ENCODE results near the gene PNPLA2.
A peak's percentile ranks its signal among the peaks of the same experiment; 100 is the strongest.

PNPLA2 gene

DNA sequence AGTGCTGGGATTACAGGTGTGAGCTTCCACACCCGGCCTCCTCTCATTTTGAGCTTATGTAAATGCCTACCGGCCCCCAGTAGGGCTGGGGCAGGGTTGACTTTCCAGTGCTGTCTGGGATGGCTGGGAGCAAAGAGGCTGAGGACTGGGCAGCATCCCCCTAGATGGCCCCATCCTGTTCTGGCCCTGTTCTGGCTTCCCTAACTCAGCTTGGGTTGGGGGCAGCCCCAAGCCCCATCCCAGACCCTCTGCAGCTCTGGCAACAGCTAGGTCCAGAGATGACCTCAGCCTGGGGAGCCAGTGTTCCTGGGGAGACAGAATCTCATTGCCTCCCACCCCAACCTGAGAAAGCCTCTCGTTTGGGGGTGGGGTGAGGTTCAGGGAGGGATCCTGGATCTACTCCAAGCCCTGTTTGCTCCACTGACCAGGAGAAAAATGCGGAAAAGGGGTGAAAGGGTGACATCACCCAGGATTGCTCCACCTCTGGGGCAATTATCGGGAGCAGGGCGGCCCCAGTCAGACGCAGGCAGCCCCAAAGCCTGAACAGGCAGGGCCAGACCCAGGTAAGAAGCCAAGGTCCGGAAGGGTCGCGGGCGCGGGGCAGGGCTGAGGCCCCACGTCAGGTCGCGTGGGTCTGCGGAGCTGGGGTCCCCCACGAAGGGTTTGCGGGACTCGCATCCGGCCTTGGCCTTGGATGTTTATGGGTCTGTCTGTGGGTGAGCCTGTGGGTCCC lies at the start of gene PNPLA2:
Gene PNPLA2 (plus strand): TSS at position 519 of the 733 bp plus-strand sequence. CDS start 805 bp downstream, outside the sequence.
- no peak for DNase-seq

GRCh38 chr11:769887-770641 lies 48.6 kb upstream of the PNPLA2 start:
- DNase-seq, result no peak

- DNase-seq, result no peak
Measured at GRCh38 chr11:770642-771616, 47.8 kb upstream of the PNPLA2 start.

DNA sequence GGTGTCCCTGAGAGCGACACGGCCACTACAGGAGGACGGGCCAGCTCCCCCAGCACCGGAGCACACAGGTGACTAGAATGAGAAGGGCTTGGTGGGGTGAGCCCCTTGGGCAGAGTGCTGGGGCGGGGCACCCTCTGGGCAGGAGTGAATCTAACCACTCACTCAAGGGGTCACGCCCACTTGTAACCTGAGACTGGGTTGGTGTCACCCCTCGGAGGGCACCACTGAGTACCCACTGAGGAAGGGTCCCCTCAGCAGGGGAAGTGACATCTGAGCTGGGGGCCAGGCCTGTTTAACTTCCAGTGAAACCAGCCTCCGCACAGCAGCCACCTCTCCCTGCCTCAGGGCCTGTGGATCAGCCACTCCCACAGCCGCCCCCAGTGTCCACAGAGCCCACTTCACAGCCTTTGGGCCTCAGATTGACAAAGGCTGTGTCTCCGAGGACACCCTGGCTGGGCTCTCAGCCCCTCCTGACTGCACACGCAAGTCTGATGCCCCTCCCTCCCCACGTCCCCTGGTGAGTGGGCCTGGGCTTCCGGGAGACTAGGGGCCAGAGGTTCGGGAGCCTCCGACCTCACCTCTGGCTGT lies 47.0 kb upstream of the PNPLA2 start:
- DNase-seq, result no peak

DNA sequence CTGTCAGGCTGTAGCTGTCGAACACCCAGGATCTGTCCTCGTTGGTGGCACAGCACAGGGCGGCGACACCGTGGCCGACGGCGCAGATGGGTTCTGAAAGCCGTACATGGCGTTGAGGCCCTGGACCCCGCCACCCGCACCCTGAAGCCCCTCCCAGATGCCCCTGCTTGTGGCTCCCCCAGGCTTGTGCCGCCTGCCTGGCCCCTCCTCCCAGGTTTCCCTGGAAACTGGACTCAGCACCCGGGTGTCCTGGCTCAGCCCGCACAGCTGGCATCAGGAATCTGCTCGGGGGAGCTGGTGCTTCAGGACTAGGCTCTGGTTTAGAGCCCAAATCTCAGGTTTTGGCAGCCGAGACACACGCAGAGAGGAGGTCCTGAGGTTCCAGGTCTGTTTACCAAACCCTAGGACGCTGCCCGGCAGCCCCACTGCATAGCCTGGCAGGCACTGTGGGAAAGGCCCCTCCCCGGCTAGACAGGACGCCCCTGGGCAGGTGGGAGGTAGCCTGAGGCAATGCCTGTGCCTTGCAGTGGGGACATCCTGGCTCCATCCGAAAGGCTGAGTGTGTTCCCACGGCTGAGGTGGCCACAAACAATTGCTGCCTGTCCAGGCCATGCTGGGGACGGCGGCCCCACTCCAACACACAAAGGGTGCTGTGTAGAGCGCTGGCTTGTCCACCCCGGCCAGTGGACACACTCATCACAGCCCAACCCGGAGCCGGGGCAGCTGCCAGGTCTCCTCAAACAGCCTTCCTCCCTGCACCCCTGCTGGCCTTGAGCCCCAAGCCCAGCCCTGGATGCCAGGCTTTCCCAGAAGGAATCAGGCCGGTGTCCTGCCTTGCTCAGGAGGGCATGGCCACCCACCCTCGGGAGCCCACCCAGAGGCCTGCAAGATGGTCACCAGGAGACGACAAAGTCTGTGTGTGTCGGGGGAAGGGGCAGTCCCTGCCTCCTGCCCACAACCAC lies 46.0 kb upstream of the PNPLA2 start:
- DNase-seq, result no peak

GRCh38 chr11:773425-773824 lies 45.3 kb upstream of the PNPLA2 start:
- no peak for DNase-seq

DNA sequence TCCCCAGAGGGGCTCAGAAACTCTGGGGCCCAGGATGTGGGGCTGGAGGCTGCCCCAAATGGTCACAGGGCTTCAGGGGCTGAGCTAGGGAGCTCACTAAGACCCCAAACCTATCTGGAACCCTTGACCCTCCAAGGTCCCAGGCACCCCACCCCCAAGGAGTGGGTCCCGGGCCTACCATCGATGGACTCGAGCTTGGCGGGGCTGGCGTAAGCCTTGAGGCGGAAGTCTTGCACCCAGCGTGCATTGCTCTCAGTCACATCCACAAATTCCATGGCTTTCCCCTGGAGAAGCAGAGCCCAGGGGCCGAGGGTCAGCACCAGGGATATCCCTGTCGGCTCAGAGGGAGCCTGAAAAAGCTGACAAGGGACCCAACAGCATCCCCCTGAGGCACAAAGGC lies 44.9 kb upstream of the PNPLA2 start:
- DNase-seq, result no peak

GRCh38 chr11:774873-775592 lies 43.7 kb upstream of the PNPLA2 start:
- DNase-seq, result no peak

DNA sequence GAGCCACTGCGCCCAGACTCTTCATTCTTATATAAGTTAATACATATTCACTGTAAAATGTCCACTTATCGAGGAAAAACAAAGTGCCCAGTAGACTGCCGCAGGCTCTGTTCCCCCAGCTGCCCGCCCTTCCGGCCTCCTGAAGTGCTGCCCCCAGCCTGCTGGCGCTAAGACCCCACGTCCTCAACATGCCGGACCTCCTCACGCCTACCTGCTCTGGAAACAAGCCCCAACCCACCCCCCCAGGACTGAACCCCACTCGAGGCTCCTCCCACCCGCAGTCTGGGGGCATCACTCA lies 42.5 kb upstream of the PNPLA2 start:
- DNase-seq, result no peak

- DNase-seq, result no peak
Measured at GRCh38 chr11:776561-777287, 42.0 kb upstream of the PNPLA2 start.

DNA sequence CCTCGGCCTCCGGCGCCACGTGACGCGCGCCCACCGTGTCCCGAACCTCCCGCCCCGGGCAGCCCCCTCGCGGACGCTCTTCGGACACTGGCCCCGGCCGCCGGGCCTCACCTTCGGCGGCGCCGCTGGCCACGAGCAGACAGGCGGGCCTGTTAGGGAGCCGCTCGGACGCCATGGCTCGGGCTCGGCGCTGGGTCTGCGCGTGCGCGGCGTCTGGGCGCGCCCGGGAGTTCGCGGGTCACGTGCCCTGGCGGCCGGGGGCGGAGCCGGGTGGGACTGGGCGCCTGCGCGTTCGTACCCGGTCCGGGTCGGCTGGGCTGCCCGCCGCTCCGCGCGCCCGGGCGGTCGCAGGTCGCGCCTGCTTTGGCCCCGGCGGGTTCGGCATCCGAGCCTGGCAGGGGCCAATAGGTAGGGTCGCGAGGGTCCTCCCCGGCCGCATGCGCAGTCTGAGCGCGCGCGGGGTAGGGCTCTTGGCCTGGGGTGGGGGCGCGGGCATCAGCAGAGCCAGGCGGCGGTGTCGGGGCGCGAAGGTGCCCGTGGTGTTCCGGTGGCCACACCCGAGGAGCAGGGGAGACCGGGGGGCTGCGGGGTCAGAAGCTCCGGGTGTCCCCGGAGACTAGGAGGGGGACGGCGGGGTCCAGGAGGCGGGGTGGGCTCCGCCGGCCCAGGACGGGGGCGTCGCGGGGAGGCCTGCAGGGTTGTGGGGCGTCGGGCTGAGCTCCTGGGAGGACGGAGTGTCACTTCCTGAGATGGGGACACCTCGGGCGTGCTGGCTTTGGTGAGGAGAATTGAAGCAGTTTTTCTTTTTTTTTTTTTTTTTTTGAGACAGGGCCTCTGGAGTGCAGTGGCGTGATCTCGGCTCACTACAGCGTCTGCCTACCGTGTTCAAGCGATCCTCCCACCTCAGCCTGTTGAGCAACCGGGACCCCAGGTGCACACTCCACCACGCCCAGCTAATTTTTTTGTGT lies 41.1 kb upstream of the PNPLA2 start, which contains the start of gene GATD1:
Gene GATD1 (minus strand): TSS at position 200 of the 968 bp plus-strand sequence. CDS start 25 bp downstream, at position 175.
- peak; percentile 96 for DNase-seq

- DNase-seq, result no peak
Measured at GRCh38 chr11:778976-779954, 39.4 kb upstream of the PNPLA2 start.

DNA sequence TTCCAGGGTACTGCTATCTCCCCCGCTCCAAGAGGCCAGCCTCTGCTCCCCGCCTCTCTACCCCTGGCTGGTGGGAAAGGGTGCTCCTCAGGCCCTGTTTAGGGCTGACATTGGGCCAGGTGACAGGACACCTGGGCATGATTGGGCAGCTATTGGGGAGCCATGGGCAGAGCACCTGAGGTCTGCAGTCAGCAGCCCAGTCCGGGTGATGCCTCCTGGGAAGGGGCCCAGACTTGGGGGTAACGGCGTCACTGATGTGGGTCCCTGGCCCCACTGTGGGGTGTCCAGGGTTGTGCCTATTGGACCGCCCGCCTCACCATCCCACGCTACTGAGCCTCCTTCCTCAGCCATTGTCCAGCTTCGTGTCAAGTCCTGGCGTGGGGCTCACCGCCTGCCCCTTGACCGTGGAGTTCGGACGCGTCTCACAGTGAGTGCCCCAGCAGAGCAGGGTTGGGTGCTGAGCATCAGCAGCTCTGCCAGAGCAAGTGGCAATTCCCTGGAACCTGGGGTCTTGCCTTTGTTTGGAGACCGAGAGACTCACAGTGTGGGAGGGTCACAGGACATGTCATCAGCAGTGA lies 38.7 kb upstream of the PNPLA2 start:
- DNase-seq, result no peak

DNA sequence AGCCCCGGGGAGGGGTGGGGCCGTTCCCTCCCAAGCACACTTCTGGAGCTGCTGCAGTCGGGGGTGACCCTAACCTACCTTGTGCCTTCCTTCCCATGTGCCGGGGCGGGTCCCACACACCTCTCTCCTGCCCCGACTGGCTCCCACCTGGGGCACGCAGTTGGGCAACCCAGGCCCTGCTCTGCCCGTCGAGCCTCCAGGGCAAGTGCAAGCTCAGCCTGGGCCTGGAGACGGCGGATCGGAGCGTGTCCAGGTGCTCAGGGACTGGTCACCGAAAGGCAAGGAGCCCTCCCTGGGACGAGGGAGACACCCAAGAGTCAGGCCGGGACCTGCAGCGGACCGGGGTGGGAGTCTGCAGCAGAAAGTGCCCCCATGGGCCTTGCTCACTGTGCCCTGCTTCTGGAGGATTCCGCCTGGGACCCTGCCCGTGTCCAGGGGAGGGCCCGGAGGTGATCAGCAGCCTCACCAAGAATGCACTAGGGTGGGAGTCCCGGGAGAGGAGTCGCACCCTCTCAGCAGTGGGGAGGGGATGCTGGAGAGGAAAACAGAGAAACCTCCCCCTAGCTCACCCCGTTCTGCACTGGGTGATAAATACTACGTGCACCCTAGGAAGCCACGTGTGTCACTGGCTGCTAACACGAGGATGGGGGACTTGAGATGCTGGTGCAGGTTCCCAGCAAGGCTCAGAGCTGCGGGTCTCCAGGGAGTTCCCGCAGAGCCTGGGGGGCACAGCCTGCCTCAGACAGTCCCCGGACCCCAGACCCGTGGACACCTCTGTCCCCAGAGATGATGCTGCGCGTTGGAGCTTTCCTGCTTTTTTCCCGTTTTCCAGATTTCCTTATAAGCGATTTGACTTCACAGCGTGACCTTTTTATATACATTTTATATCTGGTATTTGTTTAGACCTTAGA lies 36.2 kb upstream of the PNPLA2 start:
- no peak for DNase-seq

DNA sequence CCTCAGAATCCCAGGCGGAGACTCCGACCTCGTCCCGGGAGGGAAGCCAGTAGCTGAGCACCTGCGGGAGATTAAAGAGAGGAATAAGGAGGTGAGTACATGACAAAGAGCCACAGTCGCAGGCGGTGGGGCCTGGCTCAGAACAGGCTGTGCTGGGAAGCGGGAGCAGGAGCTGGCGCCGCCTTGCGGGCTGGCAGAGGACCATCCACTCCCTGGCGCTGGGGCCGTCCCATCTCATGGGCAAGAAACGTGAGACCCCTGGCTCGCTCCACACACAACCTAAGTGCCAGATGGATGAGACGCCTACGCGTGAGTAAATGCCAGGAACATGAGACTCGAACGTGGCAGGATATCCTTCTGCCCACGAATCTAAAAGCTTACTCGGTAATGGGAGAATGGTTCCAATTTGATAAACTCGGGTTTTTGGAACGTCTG lies 35.1 kb upstream of the PNPLA2 start:
- DNase-seq, result peak; percentile 49
